GM21367 (cell line): ENCODE measurements around the gene CCDC69.
"Not testable (repeated sequence)": the region's sequence is repeated elsewhere in the genome, so short reads cannot be mapped to it uniquely, and the experiment has no call there.

ENCODE experiments used
- ATAC-seq: cut with Tn5 transposase; IDR thresholded peaks from one replicate; pipeline ENCODE4 v1.9.1; 2021; ENCODE audit not compliant: unreplicated experiment

CCDC69 gene

DNA sequence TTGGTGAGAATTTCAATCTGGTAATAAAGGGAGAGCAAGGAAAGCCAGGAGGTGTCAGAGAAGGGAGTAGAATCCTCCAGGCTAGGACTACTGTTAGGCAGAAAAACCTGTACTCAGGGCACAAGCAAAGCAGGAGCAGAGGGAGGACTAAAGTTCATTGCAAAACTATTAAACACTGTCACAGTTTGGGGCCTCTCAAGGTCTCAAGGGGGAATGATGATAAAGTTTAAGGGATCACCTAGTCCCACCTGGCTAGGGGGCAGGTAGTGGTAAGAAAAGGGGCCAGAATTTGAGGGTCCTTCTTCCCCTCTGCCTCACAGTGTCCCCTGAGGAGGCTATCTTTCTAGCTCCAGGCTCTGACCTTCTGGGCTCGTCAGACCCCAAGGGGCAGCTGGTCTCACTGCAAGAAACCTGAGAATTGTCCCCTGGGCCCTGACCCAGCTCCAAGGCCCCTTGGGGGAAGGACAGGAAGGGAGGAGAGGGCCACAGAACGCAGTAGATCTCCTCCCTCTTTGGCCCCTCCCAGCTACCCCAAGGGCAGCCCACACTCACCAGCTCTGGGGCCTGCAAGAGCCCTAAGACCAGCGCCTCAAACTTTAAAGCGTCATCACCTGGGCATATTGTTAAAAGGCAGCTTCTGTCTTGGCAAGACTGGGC is 974 bp downstream of the CCDC69 start:
- ATAC-seq, result peak; percentile 66

GRCh38 chr5:151222054-151222789 is 1.7 kb downstream of the CCDC69 start:
- no peak for ATAC-seq

DNA sequence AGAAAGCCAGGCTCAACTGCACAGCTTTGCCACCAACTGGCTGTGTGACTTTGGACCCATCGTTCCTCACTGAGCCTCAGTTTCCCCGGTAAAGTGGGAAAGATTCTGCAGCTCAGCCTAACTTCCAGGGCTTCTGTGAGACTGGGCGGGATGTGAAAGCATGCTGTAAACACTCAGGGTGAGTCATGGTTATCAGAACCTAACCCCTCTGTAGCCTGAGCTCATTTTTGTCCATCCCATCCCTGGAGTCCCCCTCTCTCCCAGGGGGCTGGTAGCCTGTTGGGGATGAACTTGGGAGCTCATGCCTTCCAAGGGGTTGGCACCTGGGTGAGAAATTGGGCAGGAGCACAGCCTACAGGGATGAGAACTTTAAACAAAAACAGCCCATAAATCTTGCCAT is 2.3 kb downstream of the CCDC69 start:
- no peak for ATAC-seq

- no peak for ATAC-seq
Observed at GRCh38 chr5:151219789-151220188, 4.1 kb downstream of the CCDC69 start.

- ATAC-seq, result no peak
Observed at GRCh38 chr5:151219138-151219537, 4.8 kb downstream of the CCDC69 start.

DNA sequence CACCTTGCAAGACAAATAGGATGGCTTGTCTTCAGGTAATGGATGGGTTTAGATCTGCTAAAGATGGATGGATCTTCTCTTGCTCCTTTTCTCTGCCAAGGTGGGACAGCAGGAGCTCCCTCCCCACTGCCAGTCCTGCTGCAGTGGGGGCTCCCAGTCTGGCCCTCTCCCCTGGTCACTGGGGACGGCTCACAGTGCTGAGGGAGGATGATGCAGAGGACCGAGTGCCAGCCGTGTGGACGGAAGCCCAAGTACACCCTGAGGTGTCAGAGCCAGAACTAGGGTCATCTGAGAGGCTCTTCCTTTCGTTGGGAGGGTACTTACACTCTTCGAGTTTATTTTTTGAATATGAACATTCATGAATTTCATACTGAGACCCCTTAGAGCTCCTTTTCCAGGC is 5.7 kb downstream of the CCDC69 start:
- no peak for ATAC-seq

DNA sequence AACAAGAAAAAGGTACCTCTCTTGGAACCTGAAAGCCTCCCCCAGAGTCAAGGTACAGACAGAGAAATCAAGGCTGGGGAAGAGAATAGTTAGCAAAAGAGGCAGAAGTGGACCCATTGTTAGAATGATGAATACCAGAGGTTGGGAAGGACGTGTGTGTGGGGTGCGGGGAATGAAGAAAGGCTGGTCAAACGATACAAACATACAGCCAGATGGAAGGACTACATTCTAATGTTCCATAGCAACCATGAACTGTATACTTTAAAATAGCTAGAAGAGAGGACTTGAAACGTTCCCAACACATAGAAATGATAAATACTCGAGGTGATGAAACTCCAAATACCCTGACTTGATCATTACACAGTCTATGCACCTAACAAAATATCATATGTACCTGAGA is 7.1 kb downstream of the CCDC69 start:
- no peak for ATAC-seq

GRCh38 chr5:151215546-151215880 is 8.4 kb downstream of the CCDC69 start:
- no peak for ATAC-seq

- peak; percentile 43 for ATAC-seq
Observed at GRCh38 chr5:151214614-151215545, 9.0 kb downstream of the CCDC69 start.

DNA sequence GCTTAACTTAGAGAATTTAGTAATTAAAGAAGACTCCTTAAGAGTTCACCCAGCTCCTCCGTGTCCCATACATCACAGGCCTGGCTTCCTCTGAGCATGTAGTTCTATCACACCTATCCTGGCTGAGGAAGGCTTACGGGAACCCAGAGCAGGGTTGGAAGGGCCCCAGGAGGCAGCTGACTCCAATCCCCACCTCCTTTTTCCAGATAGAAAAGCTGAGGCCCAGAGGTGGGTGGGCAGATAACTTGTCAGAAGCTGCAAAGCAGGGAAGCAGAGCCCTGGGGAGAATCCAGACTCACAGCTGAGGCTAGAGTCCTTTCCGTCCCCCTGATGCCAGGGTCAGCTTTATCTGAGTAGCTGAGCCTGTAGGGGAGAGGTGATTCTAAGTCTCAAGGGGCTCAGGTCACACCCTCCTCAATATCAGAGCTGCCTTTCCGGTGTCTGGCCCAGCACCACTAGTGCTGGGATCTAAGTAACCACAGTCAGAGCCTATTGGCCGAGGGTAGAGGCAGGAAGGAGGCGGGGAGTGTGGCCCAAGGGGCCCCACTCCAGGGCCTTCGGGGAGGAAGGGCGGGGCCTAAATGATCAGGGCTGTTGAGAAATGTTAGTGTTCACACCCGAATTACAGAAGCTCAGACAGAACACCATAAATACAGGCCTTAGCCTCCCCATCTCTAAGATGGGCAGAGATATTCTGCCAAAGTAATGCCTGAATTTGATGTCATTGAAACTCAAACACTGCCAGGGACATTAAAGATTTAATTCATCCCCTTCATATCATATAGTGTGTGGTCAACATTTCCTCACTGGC is 9.9 kb downstream of the CCDC69 start:
- peak; percentile 82 for ATAC-seq

DNA sequence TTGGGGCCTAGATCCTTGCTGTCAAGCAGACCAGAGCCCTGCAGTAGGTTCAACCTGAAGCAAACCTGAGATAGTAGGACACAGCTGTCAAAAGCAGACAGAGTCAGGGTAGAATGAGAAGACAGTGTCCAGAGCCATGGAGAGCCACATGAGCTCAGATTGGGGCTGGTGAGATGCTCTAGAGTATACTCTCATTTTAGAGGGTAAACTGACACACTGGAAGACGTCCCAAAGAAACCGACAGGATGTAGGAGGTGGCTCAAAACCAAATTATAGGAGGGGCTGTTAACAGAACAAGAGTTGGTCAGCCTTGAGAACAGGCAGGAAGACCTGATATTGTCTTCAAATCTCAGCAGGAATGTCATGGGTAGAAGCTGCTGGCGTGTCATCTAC is 11.5 kb downstream of the CCDC69 start:
- ATAC-seq, result no peak

- no peak for ATAC-seq
Observed at GRCh38 chr5:151208481-151208914, 15.4 kb downstream of the CCDC69 start.

GRCh38 chr5:151205411-151205810 is 18.5 kb downstream of the CCDC69 start:
- ATAC-seq, result no peak

DNA sequence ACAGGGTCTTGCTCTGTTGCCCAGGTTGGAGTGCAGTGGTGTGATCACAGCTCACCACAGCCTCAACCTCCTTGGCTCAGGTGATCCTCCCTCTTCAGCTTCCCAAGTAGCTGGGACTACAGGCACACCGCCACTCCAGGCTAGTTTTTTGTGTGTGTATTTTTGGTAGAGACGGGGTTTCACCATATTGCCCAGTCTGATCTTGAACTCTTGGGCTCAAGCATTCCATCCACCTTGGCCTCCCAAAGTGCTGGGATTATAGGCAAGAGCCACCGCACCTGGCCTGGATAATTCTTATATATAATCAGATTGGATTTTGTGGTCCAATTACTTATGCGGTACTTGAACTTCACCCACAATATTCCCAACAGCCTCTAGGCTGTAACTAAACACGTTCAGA is 19.8 kb downstream of the CCDC69 start:
- ATAC-seq, result no peak

DNA sequence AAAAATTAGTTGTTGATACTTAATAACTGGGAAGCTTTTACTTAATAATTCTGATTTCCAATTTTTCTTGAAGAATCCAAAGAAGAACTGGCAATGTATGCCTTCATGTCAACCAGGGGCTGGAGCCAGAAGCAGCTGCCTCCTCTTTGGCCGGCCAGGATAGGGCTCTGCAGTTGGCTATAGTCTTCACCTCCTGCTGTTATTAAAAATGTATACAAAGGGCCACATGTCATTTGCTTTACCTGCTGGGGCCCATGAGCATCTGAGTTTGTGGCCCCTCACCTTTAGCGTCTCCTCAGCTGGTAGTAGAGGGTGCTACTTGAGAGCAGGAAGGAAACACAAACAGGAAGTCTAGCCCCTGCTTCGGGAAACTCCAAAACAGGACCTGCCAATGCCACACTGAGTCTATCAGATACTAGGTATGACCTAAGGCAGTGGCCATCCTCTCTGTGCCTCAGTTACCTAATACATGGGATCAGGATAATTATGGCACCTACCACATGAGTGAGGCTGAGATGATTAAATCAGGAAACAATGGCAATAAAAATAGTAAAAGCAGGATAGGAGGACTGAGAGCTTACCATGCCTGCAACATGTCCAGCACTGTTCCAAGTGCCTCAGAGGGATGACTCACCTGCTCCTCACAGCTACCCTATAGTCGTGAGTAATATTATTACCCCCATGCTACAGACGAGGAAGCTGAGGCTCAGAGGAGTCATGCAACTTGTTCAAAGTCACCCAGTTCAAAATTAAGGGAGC is 21.3 kb downstream of the CCDC69 start:
- ATAC-seq, result no peak

GRCh38 chr5:151200913-151201595 is 22.8 kb downstream of the CCDC69 start:
- ATAC-seq, result no peak

DNA sequence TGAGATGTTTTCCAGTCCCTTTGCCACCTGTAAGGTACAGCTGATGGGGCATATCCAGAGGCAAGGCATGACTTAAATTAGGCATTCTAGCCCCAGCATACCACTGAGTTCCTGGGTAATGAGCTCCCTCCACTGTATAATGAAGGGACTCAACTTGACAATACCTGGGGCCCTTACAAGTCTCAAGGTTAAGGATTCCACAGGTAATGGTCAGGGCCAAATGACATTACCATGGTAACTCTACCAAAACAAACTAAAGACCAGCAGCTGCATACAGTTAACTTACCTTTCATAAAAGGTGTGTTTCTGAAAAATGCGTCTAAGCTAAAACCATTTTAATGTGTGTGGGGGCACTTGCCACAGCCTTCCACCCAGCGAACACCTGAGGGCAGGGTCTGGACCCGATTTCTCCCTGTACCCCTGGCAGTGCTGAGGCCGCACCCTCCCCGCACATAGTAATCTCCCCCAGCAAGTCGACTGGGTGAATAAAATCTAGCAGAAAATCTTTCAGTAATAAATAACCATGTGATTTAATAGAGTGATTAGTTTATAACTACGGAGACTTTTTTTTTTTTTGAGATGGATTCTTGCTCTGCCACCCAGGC is 24.2 kb downstream of the CCDC69 start:
- no peak for ATAC-seq

DNA sequence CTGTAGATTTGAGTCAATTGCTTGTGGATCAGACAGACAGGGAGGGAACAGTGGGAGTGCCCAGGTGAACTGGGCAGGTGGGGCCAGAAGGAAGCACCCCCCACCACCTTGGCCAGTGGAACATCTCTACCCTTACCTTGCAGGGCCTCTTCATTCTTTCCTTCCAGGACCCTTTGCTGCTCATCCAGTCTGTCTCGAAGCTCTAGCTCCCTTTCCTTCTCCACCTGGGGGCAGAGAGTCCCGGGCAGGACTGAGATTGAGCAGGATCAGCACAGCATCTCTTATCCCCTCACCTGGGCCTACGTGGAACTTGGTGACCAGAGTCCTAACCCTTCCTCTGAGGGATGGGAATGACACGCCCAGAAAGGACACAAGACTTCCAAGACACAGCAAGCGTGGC is 25.0 kb downstream of the CCDC69 start:
- ATAC-seq, result no peak

- not testable (repeated sequence) for ATAC-seq
Observed at GRCh38 chr5:151197291-151197600, 26.6 kb downstream of the CCDC69 start.
